GM19324 (cell line): ENCODE results near the gene GLP1R.

Experiments
- ATAC-seq: cut with Tn5 transposase; IDR thresholded peaks from one replicate; pipeline ENCODE4 v1.9.1; 2021; ENCODE audit warnings: mild to moderate bottlenecking, moderate library complexity; ENCODE audit not compliant: unreplicated experiment, low FRiP score

GLP1R gene

DNA sequence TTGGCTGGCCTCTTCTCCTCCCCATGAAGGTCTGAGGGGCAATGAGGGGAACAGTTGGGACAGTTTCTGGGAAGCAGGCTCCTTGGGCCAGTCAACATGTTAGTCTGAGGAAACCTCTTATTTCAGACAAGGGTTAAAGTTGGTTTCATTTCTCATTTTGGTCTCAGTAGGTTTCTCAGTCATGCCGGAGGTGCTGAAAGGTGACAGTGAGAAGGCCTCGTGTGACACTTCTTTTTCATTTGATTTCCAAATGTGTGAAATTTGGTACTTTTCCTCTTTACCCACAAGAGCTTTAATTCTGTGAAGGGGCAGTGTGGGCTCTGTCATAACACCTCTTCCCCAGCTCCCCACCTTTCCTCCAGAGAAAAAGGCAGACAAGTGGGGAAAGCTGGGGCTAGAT, 7.5 kb upstream of the GLP1R start:
- ATAC-seq, result no peak

DNA sequence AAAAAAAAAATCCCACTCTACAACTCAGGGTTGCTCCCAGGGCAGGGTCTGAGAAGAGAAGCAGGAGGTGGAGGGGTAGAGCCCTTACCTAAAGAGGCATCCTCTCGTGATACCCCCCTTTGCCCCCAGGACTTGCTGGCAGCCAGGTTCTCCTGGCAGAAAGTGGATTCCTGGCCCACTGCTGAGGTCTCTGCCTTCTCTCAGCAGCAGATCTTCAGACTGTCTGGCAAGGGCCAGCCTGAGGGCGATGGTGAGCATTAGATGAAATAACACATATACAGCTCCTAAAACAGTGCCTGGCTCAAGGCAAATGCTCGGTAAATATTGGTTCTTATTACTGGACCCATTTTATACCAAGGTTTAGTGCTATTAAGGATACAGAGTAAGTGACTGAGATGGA, 4.8 kb upstream of the GLP1R start:
- no peak for ATAC-seq

DNA sequence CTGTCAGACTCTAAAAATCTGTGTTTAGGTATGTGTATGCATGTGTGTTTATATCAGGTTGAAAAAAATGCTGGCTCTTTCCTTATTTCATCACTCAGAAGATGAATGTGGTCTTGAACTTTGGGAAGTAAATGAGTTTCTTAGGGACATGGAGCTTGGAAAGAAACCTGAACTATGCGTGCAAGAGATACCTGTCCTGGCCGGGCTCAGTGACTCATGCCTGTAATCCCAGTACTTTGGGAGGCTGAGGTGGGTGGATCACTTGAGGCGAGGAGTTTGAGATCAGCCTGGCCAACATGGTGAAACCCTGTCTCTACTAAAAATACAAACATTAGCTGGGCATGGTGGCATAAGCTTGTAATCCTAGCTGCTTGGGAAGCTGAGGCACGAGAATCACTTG, 4.4 kb upstream of the GLP1R start:
- no peak for ATAC-seq

GRCh38 chr6:39047434-39048327, 900 bp upstream of the GLP1R start:
- ATAC-seq, result no peak

DNA sequence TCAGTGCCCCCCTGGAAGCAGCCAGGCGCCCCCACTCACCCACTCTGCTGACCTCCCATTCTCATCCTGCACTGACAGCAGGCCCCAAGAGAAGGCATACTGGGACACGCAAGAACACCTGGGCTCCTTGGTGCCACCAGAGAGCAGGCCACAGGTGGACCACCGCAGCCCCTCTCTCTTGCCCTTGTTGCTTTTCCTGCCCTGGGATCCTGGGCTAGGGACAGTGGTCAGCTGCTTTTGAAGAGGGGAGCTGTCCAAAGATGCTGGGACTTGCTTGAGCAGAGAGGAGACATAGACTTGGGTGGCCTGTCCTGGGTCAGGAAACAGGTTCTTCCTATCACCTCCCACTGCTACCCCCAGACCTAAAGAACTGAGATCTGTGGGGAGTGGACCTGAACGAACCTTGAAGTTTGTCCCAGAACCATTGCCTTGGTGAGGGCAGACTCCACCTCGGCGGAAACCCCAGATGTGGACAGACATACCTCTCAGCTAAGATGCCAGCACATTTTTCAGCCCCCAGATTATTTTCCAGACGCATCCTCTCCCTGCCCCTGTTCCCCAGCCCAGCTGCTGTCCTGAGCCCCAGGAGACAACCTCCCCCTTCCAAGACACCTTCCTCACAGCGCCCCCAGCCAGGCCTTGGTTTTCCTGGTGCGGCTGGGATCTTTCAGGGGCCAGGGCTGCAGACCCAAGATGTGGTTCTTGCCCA, 1.1 kb downstream of the GLP1R start:
- ATAC-seq, result no peak

DNA sequence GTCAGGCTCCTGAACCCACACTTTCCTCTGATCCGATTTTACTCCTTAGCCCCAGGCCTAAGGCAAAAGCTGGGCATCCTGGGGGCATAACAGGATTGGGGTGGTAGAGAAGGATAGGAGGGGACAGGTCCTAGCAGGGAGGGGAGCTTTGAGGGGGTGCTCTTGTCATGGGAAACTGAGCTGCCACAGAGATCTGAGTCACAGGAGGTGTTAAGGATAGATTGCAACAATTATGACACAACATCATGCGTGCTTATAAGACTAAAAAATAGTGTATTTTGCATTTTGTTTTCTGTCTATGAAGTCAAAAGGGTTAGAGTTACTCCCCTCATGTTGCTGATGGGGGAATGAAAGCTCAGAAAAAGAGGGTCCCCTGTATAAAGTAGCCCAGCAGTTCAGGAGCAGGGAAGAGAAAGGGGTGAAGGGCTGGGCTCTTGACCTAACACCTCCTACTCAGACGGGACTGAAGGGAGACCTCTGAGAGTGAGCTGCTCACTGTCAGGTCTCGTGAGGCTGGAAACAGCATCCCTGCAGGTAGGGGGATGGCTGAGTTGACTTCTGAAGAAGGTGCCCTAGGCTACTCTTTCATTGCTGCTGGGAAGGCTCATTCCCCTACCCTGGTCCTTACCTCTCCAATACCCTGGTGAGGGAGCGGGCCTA, 2.0 kb downstream of the GLP1R start:
- ATAC-seq, result no peak

GRCh38 chr6:39051399-39052122, 3.0 kb downstream of the GLP1R start:
- ATAC-seq, result no peak

DNA sequence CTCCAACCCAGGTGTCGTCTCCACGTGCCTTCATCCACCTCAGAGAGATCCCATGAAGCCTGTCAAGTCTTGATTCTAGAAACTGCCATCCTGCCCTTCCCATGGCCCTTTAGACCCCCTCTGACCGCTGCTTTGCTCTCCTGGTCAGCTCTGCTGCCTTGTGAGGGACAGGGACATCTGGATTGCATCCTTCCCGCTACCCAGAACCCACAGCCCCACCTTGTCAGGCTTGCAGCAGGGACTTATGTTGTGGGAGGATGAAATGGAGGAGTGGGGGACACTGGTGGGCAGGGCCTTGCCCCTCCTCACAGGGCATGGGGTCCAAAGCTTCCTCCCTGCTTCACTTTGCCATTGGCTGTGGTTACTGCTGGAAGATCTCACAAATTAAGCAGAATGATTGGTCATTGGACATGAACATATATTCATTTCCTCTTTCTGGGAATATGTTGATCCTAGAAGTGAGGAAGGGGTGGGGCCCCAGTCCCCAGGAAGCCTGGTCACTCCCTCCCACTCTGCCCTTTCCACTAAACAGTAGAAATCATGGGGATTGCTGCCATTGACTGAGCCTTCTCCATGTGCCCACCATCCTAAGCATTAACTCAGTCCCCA, 4.5 kb downstream of the GLP1R start:
- no peak for ATAC-seq

- ATAC-seq, result no peak
These were observed 5.4 kb downstream of the GLP1R start for GRCh38 chr6:39053854-39054576.

DNA sequence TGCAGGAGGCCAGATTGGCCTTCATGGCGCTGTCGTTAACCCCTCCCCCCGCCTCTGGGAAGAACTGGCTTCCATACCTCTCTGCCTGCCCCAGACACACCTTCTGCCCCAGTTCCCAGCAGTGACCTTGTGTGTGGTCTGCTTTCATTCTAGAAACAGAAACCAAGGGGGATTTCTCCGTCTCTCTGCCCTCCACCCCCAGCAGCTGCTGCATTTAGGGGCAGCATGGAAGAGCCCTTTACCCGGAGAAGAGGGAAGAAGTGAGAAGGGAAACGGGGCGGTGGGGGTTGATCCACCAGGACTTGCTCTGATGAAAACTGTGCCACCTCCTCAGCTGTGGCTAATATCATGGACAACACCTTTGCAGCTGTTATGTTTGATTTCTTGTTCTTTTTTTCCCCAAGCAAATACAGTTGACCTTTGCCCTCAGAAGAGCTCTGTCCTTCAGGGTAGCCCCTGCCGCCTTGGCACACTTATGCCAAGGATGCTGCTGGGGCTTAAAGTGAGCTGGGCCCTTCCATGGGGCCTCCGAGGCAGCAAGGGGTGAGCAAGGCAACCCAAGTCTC, 6.1 kb downstream of the GLP1R start:
- ATAC-seq, result no peak

DNA sequence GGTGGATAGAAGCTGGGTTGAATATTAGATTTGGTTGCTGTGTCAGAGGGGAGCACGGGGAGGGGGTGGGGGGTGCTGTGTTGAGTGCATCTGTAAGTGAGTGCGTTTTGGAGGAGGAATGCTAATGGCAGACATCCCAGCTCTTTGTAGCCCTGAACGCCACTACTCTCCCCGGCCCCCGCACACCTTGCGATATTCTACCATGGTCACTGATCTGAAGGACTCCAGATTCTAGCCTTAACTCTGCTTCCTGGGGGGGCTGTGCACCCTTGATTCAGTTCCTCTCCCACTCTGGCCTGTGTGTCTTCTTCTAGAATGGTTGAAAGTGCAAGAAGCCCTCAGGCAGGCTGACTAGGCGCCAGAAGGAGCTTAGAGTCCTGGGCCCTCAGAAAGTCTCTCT, 7.1 kb downstream of the GLP1R start:
- no peak for ATAC-seq

GRCh38 chr6:39056191-39056590, 7.6 kb downstream of the GLP1R start:
- no peak for ATAC-seq

DNA sequence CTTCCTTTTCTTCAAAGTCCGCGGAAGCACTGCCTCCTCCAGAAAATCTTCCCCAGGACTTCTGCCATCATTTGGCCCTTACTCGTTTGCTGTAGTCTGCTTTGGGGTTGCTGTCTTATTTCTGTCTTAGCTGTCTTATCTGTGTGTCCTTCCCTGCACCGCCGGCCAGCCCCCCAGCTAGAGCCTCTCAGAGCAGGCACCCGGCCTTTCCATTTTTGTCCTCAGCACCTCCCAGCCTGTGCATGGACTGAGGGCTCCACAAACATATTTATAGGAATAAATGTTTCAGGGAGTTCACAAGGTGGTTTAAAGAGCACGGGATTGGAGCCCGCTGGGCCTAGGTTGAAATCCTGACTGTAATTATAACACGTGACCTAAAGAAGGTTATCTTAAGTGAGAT, 8.1 kb downstream of the GLP1R start:
- no peak for ATAC-seq

DNA sequence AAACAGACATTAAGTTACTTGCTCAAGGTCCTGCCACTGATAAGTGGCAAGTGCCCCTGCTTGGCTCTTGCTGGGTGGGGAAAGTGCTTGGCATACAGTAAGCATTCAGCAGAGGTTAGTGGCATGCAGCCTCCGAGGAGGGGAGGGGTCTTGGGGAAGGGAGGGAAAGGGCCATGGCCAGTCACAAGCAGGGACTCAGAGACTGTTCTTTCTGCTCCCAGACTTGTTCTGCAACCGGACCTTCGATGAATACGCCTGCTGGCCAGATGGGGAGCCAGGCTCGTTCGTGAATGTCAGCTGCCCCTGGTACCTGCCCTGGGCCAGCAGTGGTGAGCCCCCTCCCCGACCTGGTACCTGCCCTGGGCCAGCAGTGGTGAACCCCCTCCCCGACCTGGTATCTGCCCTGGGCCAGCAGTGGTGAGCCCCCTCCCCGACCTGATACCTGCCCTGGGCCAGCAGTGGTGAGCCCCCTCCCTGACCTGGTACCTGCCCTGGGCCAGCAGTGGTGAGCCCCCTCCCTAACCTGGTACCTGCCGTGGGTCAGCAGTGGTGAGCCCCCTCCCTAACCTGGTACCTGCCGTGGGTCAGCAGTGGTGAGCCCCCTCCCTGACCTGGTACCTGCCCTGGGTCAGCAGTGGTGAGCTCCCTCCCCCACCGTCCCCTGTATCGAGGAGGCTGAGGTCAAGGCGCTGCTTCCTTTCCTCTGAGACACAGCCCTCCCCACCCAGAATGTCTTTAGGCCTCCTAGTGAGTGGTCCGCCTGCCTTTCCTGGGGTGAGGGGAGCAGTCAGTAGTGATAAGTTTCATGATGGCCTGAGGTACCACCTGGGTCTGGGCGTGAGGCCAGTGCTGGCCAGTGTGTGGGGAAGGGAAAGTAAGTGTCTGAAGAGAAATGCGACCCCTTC, 8.9 kb downstream of the GLP1R start:
- ATAC-seq, result no peak

GRCh38 chr6:39058471-39059147, 10.0 kb downstream of the GLP1R start:
- ATAC-seq, result no peak

DNA sequence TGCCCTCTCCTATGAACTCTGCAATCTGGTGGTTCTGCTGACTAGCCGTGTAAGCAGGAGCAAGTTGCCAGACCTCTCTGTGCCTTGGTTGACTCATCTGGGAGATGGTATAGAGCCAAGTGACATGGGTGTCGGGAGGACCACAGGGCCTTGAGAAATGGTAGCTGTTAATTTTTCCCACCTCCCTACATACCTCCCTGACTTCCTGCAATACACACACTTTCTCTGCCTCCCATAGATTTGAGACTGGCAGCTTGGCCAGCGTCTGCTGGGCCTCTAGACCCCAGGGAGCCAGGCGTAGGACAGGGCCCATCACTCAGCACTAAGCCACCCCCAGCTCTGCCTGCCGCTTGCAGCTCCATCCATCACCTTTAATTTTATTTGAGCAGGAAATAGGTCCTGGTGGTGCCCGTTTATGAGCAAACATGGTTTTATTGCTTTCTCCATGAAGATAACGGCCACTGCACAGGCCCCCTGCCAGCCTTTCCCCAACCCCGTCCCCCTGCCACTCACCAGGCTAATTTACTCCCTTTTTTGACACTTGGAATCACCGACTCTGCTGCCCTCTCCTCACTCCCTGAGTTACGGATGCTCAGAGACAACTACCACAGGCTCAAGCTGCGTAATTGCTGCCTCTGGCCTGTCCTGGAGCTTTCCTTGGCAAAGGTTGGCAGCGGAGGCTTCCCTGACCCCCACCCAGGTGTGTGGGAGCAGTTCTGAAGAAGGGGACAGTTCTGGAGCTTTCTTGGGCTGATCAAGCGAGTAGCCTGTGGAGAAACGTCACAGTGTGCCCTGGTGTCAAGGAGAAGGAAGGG, 11.1 kb downstream of the GLP1R start:
- ATAC-seq, result no peak
